ENCODE measurements around the gene HCN3. TPM values are rescaled to one million over a fixed set of nuclear protein-coding genes. Genes with fewer than 3 reads are reported as not detected.

Gene HCN3
- total and polyA plus RNA-seq, 2 of the 13 experiments (the other 11 are each of a cell fraction or from before 2014, with no cell fraction given): 2.4 to 10.2 TPM

DNA sequence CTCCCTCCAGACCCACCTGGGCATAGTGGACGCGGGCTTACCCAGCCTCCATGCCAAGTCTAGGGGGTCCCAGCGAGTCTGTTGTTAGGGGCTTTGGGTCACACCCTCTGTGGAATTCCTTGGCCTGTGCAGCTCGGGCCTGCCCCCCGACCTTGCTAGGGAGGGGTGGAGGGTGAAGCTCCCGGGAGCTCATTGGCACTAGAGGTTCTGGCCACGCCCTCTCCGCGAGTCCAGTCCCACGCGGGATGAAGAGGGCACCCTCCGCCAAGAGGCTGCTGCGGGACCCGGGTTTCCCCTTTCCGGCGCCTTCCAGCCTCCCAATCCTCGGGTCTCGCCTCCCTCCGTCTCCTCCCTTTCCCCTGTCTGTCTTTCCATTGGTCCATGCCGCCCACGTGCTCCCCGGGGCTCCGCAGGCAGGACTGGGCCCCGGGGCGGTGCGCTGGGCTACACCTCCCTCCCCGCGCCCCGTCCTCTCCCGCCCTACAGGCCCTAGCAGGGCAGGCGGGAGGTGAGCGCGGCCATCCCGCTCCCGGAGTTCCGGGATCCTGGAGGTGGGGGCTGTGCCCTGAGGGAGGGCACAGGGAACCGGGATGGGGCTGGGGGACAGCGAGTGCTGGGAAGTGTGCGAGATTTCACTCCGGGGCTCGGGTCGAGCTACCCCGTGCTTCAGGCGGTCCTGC lies 46.9 kb downstream of the HCN3 start (continued):
- TF ChIP-seq ELF1 (CRISPR knock-in tag; IDR thresholded peaks at IDR 0.05) (peak; percentile 59; the same call in 1 of the 2 replicates), SRF (IDR thresholded peaks at IDR 0.05; ENCODE audit: low read depth, low read length) (no peak), ZNF263 (CRISPR knock-in tag; IDR thresholded peaks at IDR 0.05) (0 out of 2 replicates have a peak, but pooled peaks have one; percentile 30), ZFP36L1 (CRISPR knock-in tag; IDR thresholded peaks at IDR 0.05) (0 out of 2 replicates have a peak, but pooled peaks have one; percentile 56), YEATS4 (CRISPR knock-in tag; IDR thresholded peaks at IDR 0.05; ENCODE audit: borderline replicate concordance) (peak; percentile 57; the same call in 1 of the 2 replicates), ZNF761 (CRISPR knock-in tag; conservative IDR thresholded peaks at IDR 0.05) (no peak), KMT2A (CRISPR knock-in tag; IDR thresholded peaks at IDR 0.05) (0 out of 2 replicates have a peak, but pooled peaks have one; percentile 46), SP2 (CRISPR knock-in tag; IDR thresholded peaks at IDR 0.05) (peak; percentile 14; the same call in 1 of the 2 replicates), HIVEP1 (CRISPR knock-in tag; IDR thresholded peaks at IDR 0.05) (peak; percentile 88), FLYWCH1 (CRISPR knock-in tag; IDR thresholded peaks at IDR 0.05) (no peak), CHD4 (IDR thresholded peaks at IDR 0.05; ENCODE audit: borderline replicate concordance, low read length) (no peak), PAX8 (CRISPR knock-in tag; IDR thresholded peaks at IDR 0.05; ENCODE audit: borderline replicate concordance) (0 out of 2 replicates have a peak, but pooled peaks have one; percentile 29), NFKB2 (CRISPR knock-in tag; IDR thresholded peaks at IDR 0.05; ENCODE audit: borderline replicate concordance) (peak; percentile 2; the same call in 1 of the 2 replicates)
- TF ChIP-seq, protein P1, sequence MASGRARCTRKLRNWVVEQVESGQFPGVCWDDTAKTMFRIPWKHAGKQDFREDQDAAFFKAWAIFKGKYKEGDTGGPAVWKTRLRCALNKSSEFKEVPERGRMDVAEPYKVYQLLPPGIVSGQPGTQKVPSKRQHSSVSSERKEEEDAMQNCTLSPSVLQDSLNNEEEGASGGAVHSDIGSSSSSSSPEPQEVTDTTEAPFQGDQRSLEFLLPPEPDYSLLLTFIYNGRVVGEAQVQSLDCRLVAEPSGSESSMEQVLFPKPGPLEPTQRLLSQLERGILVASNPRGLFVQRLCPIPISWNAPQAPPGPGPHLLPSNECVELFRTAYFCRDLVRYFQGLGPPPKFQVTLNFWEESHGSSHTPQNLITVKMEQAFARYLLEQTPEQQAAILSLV (CRISPR knock-in tag; IDR thresholded peaks at IDR 0.05; ENCODE audit: borderline replicate concordance): peak; percentile 41
- TF ChIP-seq, protein P2, sequence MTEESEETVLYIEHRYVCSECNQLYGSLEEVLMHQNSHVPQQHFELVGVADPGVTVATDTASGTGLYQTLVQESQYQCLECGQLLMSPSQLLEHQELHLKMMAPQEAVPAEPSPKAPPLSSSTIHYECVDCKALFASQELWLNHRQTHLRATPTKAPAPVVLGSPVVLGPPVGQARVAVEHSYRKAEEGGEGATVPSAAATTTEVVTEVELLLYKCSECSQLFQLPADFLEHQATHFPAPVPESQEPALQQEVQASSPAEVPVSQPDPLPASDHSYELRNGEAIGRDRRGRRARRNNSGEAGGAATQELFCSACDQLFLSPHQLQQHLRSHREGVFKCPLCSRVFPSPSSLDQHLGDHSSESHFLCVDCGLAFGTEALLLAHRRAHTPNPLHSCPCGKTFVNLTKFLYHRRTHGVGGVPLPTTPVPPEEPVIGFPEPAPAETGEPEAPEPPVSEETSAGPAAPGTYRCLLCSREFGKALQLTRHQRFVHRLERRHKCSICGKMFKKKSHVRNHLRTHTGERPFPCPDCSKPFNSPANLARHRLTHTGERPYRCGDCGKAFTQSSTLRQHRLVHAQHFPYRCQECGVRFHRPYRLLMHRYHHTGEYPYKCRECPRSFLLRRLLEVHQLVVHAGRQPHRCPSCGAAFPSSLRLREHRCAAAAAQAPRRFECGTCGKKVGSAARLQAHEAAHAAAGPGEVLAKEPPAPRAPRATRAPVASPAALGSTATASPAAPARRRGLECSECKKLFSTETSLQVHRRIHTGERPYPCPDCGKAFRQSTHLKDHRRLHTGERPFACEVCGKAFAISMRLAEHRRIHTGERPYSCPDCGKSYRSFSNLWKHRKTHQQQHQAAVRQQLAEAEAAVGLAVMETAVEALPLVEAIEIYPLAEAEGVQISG (CRISPR knock-in tag; IDR thresholded peaks at IDR 0.05): peak; percentile 40; the same call in 1 of the 2 replicates
- TF ChIP-seq, protein P3, sequence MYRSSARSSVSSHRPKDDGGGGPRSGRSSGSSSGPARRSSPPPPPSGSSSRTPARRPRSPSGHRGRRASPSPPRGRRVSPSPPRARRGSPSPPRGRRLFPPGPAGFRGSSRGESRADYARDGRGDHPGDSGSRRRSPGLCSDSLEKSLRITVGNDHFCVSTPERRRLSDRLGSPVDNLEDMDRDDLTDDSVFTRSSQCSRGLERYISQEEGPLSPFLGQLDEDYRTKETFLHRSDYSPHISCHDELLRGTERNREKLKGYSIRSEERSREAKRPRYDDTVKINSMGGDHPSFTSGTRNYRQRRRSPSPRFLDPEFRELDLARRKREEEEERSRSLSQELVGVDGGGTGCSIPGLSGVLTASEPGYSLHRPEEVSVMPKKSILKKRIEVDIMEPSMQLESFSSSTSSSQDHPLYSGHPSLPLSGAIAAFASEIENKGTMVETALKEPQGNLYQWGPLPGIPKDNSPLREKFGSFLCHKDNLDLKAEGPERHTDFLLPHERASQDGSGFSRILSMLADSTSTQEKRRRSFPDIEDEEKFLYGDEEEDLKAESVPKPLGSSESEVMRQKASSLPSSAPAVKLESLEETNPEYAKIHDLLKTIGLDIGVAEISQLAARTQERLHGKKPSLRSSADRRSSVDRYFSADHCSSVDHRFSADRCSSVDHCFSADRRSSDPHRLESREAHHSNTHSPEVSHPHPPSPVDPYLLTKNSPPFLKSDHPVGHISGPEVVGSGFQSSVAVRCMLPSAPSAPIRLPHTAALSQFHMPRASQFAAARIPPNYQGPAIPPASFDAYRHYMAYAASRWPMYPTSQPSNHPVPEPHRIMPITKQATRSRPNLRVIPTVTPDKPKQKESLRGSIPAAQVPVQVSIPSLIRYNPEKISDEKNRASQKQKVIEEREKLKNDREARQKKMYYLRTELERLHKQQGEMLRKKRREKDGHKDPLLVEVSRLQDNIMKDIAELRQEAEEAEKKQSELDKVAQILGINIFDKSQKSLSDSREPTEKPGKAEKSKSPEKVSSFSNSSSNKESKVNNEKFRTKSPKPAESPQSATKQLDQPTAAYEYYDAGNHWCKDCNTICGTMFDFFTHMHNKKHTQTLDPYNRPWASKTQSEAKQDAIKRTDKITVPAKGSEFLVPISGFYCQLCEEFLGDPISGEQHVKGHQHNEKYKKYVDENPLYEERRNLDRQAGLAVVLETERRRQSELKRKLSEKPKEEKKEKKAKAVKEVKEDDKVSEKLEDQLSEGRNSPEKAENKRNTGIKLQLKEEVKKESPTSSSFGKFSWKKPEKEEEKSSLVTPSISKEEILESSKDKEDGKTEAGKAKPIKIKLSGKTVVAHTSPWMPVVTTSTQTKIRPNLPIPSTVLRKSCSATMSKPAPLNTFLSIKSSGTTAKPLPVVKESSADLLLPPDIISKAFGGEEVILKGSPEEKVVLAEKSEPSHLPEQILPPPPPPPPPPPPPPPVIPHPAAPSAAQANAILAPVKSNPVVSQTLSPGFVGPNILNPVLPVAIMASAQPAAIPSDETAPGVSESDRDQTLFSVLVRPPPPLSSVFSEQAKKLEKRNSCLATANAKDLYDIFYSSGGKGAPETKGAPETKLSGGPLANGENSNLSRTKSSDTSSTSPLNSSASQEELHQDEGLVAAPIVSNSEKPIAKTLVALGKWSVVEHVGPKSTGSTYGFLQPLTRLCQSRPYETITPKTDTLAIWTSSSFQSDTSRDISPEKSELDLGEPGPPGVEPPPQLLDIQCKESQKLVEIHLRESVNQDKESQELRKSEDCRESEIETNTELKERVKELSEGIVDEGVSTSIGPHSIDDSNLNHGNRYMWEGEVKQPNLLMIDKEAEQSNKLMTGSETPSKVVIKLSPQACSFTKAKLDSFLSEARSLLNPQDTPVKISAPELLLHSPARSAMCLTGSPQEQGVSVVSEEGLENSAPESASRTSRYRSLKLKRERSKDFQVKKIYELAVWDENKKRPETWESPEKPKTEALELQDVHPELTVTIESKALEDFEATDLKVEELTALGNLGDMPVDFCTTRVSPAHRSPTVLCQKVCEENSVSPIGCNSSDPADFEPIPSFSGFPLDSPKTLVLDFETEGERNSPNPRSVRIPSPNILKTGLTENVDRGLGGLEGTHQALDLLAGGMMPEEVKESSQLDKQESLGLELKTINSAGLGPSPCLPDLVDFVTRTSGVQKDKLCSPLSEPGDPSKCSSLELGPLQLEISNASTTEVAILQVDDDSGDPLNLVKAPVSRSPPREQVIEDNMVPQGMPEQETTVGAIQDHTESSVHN (CRISPR knock-in tag; IDR thresholded peaks at IDR 0.05): no peak
- TF ChIP-seq, protein P4, sequence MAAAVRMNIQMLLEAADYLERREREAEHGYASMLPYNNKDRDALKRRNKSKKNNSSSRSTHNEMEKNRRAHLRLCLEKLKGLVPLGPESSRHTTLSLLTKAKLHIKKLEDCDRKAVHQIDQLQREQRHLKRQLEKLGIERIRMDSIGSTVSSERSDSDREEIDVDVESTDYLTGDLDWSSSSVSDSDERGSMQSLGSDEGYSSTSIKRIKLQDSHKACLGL (CRISPR knock-in tag; IDR thresholded peaks at IDR 0.05): peak; percentile 45
